GM12875 (cell line): ENCODE measurements around the gene CRACDL.

Experiments
- H3K4me3 ChIP-seq: one replicate; pipeline ENCODE4 v1.5.1; 2011; ENCODE audit warnings: low read depth, low read length, control low read depth
- CTCF ChIP-seq: IDR thresholded peaks from 2 replicates; pipeline ENCODE4 v1.5.1; 2011; ENCODE audit warnings: low read depth, mild to moderate bottlenecking, control low read depth, inconsistent platforms, low read length, moderate library complexity, borderline replicate concordance; ENCODE audit not compliant: insufficient read depth

Gene CRACDL

GRCh38 chr2:98935777-98936352 lies at the start of gene CRACDL:
CRACDL (minus strand) TSS chr2:98936225; CDS start chr2:98846800, 89,425 bp downstream.
- no peak for TF ChIP-seq CTCF
- no peak within 1 kb of the TSS for H3K4me3 ChIP-seq

GRCh38 chr2:98975611-98976010 lies 39.6 kb upstream of the CRACDL start:
- no peak for TF ChIP-seq CTCF
- H3K4me3 ChIP-seq = no peak overlapping the region

- no peak overlapping the region for H3K4me3 ChIP-seq
- no peak for TF ChIP-seq CTCF
Measured at GRCh38 chr2:98972582-98973167, 36.6 kb upstream of the CRACDL start.

- no peak for TF ChIP-seq CTCF
- no peak overlapping the region for H3K4me3 ChIP-seq
Measured at GRCh38 chr2:98959810-98960507, 23.9 kb upstream of the CRACDL start.

GRCh38 chr2:98952966-98953365 lies 16.9 kb upstream of the CRACDL start:
- no peak for TF ChIP-seq CTCF
- no peak overlapping the region for H3K4me3 ChIP-seq

GRCh38 chr2:98948956-98949739 lies 13.1 kb upstream of the CRACDL start:
- no peak overlapping the region for H3K4me3 ChIP-seq
- no peak for TF ChIP-seq CTCF
